HG03175 (cell line): ENCODE measurements around the gene DDHD1.

ENCODE experiments used
- ATAC-seq: cut with Tn5 transposase; IDR thresholded peaks from one replicate; pipeline ENCODE4 v1.9.1; 2021; ENCODE audit warnings: mild to moderate bottlenecking, moderate library complexity; ENCODE audit not compliant: unreplicated experiment

Gene DDHD1

DNA sequence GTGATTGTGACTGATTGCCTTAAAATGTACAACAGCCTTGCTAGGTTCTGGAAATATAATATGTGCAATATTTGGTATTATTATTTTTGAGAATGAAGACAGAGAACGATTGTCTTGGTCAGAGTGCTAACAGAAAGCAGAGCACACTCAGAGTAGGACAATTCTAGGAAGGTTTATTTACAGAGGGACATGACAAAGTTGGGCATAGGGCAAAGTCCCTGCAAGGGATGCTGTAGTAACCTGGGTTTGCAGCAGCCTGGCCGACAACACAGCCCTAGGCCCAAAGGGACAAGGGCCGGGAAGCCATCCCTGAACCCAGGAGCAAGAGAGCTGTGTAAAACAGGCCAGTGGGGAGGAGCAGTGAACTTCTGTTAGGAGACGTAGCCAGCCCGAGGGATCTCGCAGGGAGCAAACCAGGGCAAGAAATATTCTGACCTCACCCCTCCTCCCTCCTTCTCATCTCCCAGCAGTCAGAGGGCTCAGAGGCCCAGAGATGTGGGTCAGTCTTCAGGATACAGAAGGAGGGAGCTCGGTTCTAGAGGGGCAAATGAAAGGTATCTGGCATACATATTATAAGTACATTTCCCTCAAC lies 151.2 kb downstream of the DDHD1 start:
- ATAC-seq = no peak

DNA sequence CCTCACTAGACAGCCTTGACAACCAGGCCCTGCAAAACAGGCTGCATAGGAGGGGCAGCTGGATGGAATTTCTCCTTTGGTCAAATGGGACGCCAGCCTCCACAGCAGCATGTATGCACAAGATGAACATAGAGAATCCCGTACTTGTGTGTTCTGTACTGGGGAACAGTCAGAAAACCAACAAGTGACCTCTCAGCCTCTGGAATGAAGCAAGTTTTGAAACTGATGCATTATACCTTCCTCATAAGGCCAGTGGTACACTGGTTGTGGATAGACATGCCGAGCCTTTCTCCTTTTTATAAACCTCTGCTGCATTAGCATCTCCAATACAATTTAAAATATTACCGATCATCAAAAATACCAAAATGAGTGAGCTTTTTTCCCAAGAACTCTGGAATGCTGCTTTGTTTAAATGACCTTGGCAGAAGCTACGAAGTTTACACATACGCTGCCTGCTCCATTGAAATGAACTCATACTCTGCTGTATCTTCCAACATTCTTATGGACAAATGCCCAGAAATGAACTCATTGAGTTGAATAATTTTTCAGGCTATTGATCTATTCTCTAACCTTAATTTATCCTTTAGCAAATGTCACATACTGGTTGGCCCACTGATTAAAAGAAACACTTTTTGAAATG lies 154.6 kb downstream of the DDHD1 start:
- ATAC-seq = no peak

DNA sequence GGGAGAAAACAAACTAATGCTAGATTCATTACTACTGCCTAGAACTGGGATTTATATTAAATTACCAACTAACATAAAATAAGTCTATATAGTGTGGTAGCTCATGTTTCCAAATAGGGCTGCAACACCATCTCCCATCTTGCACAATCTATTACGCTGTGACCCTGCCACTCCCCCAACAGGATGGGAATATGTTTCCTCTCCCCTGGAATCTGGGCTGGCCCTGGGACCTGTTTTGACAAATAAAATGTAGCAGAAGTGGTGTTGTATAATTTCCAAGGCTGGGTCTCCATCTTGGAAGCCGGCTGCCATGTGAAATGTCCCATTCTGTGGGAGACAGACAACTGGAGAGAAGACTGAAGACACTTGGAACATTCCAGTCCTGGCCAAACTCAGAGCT lies 156.6 kb downstream of the DDHD1 start:
- no peak for ATAC-seq

DNA sequence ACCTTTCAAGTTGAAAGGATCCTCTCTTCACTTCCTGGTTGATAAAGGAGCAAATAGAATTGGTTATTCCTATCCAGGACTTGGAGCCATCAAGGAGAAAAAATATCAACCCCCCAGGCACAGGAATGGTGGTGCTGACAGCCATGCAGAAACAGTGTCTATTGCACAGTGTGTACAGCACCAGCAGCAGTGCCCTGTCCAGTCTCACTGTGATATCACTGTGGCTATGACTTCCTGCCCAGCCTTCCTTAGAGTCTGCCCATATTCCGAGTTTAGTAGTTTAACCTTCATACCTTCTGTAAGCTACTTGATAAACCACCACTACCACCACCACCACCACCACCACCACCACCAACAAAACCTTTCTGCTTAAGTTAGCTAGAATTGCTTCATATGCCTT lies 157.1 kb downstream of the DDHD1 start:
- ATAC-seq = no peak

DNA sequence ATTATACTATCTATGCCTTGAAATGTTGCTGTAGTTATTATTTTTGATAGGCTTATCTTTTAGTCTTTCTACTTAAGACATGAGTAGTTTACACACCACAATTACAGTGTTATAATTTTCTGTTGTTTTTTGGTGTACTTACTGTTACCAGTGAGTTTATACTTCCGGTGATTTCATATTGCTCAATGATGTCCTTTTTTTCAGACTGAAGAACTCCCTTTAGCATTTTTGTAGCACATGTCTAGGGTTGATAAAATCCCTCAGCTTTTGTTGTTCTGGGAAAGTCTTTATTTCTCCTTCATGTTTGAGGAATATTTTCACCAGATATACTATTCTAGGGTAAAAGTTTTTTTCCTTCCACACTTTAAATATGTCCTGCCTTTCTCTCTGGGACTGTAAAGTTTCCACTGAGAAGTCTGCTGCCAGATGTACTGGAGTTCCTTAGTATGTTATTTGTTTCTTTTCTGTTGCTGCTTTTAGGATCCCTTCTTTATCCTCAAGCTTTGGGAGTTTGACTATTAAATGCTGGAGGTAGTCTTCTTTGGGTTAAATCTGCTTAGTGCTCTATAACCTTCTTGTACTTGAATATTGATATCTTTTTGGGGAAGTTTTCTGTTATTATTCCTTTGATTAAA lies 160.8 kb downstream of the DDHD1 start:
- no peak for ATAC-seq

DNA sequence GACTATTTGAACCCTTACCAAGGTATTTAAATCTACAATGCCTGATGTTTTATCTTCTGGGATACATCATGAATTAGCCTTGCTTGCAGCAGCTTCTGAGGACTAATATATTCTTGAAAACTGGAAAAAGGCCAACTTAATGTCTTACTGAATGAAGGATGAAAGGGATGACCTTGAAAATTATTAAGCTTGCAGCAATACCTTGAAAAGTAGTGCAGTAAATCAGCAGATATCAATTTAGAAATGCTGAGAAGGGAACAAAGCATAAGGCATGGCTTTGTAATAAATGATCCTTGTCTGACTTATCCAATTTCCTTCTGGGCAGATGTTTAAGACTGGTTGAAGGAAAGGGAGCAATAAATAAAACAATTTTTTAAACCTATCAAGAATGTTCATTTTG lies 165.0 kb downstream of the DDHD1 start:
- no peak for ATAC-seq

DNA sequence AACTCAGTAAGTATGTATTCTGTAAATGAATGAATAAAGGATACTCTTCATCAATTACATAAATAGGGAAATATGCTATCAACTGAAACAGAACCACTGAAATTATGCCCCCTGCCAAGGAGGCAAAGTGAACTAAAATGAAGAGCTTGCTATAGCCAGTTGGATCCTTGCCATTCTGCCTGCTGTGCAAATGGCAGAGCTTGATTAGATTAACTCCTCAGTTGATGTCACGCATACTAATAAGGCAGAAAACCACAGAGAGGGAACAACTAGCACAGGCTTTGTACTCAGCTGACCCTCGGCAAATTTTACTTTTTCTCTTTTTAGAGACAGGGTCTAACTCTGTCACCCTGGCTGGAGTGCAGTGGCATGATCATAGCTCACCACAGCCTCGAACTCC lies 165.6 kb downstream of the DDHD1 start:
- no peak for ATAC-seq

DNA sequence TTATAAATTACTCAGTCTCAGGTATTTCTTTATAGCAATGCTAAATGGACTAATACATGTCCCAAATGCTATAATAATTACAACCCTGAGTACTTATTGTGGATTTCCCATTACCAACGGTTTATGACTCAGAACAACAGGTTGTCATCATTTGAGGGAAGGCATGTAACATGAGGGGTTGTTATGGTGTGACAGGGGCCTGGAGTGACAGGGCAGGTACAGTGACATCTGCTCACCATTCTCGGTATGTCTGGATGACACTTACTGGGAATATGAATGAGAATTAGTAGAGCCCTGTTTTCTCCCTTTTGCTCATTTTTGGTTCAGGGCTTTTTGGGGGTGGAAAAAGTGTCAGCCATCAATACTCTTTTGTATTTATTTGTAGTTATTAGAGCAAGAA lies 166.1 kb downstream of the DDHD1 start:
- no peak for ATAC-seq
